Sciatic nerve (tissue), 2 donors: ENCODE data around the gene TRMT61A. TPM values are rescaled to one million over a fixed set of nuclear protein-coding genes. Genes with fewer than 3 reads are reported as not detected.
A peak's percentile ranks its signal among the peaks of the same experiment; 100 is the strongest.

ENCODE experiments used
- ATAC-seq: fragments of 200-7000 bp; cut with Tn5 transposase; one replicate; pipeline ENCODE4 v1.9.1; 2020; ENCODE audit warnings: mild to moderate bottlenecking, moderate library complexity
- DNase-seq: peaks from one replicate; pipeline ENCODE4 v3.0.0-alpha.2; 2020; ENCODE audit warnings: low spot score
- intact Hi-C: fragments of 100-400 bp; cut with DNase I; formaldehyde crosslinking; loops from one replicate; pipeline ENCODE4 v1.14.2; 2022
- total RNA-seq: library from RNA; stranded (reverse); fragmentation: NEBNext Ultra II Directional; extraction: Animal tissue kit (Norgen Biotek cat#: 25700); gene quantifications from one replicate; pipeline ENCODE4 v1.2.1, GENCODE V29; 2021
- donor health status: DM: no; HTN: no; CAD: no.
- donor health status: DM: no; HTN: no; CAD: no.

TRMT61A gene
- total RNA-seq, 1 donor from 2014 or later = 12.4 TPM

DNA sequence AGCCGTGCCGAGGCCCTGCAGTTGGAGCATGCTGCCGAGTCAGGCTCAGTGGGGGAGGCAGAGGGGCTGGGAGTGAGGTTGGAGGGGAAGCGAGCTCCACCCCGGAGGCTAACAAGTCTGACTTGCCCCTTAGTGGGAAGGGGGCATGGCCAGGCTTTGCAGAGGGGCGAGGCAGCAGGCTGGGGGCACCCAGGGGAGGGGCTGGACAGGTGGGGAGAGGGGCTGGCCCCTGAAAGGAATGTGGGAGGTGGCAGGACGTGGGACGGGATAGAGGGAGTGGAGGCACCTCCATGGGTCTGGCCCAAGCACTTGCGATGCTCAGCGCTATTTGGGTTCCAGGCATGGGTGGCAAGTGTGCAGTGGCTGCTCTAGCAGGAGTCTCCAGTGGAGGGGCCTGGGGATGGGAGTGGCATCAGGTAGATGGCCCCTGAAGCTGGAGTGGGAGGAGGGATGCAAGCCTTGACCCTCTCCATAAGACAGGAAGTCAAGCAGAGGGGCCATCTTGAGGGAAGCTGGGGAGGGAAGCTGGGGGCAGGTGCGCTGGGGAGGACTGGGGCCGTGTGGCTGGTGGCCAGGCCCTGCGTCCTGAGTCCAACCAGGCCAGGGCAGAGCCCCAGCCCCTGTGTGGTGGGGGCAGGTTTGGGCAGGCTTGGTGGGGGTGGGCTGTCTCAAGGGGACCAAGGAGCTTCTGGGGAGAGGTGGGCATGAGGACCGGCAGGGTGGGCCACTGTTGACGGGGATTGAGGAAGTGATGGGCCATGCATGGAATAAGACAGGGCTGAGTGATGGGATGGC lies 2.6 kb downstream of the TRMT61A start:
- intact Hi-C loops = no loop called here
- ATAC-seq (no peak), DNase-seq (no peak)

DNA sequence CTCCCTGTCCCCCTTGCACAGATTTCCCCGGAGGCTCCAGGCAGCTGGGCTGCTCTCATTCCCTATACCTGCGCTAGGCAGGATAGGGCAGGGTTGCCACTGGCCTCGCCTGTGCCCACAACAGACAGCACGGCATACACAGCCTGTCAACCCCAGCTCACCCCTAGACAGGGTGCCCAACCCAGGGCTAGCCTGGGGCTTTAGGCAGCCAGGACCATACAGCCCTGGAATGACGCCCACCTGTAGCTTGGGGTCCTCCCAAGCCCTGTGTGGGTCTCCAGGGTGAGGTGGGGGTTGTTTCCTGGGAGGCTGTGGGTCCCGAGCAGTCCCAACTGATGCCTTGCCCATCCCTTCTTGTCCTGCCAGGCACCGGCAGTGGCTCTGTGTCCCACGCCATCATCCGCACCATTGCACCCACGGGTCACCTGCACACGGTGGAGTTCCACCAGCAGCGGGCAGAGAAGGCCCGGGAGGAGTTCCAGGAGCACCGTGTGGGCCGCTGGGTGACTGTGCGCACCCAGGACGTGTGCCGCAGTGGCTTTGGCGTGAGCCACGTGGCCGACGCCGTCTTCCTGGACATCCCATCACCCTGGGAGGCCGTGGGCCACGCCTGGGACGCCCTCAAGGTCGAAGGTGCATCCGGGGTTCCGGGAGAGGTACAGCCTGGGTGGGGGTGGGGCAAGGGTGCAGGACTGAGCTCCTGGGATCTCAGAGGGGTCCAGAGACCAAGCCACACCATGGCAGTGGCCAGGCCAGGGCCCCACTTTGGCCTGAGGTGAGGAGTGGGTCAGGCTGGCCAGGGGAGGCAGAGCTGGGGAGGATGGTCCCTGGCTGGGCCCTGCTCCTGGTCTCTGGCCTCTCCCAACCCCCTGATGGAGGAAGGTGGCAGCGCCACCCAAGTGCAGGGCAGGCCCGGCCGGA lies 3.5 kb downstream of the TRMT61A start:
- intact Hi-C loops = no loop called here
- DNase-seq (no peak), ATAC-seq (no peak)

DNA sequence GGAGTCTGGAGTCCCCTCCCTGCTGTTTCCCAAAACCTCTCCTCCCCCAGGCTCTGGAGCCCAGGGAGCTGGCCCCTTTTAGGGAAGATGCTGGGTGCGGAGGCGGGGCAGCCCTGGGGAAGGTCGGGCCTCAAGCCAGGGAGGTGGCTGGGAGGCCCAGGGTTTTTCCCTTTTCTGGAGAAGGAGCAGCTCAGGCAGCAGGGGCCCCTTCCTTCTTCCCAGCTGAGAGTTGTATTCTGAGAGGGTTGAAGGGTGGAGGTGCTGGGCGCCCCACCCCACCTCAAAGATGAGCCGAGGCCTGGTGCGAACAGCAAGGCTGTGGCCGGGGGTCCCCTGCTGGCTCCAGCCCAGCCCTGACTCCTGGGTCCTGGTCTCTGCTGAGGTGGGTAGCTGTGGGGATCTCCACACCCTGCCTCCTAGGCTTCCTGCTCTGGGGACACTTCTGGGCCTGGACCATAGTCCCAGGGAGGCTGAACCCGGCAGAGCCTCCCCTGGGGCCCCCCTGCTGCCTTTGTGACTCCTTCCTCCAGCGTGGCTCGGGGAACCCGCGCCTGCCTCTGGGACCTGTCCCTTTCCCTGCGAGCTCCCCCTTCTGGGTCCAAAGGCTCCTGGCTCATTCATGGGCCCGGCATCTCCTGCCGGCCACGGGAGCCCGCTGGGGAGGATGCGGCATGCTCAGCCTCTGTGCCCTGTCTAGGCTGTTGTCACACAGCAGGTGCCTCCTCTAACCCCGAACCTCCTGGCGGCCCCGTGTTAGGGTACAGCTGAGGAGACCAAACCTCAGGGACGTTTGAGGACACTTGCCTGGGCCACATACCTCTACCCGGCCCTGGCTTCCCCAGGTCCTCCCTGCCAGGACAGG lies 4.4 kb downstream of the TRMT61A start:
- no peak for ATAC-seq
- no peak for DNase-seq
- intact Hi-C loops = no loop called here

DNA sequence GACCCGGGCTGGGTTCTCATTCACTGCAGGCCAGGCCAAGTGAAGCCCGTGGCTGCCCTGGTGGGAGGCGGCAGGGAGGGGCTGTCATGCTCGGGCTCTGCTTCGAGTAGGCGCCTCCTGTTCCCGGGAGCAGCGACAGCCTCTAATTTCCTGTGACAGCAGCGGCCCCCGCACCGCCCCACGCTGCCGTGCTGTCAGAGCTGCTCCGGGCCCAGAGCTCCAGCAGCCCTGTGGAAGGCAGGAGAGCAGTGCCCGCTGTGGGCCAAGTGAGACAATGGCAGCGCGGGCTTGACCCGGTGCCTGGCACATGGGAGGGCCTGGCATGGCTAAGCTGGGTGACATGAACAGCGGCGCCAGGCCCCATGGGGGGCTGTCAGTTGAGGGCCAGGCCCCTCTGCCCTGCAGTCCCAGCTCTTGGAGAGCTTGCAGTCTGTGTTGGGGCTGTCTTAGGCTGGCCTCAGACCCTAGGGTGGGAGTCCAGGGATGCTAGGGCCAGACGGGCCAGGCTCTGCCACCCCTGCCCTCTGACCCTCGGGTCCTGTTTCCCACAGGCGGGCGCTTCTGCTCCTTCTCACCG lies 5.1 kb downstream of the TRMT61A start:
- no peak for ATAC-seq
- intact Hi-C loops = no loop called here
- DNase-seq = no peak

DNA sequence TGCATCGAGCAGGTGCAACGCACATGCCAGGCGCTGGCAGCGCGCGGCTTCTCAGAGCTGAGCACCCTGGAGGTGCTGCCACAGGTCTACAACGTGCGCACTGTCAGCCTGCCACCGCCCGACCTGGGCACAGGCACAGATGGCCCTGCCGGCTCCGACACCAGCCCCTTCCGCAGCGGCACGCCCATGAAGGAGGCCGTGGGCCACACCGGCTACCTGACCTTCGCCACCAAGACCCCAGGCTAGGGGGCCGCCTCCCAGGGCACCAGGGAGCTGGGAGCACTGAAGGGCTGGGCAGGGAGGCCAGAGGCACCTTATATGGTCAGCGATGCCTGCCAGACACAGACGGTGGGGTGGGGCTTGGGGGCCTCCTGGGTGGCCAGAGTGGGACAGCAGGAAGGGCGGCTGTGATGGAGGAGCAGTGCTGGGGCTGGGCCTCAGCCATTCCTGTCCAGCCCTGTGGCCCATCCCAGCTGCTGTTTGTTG lies 5.6 kb downstream of the TRMT61A start:
- ATAC-seq = peak; percentile 32
- intact Hi-C loops = no loop called here
- DNase-seq = no peak

DNA sequence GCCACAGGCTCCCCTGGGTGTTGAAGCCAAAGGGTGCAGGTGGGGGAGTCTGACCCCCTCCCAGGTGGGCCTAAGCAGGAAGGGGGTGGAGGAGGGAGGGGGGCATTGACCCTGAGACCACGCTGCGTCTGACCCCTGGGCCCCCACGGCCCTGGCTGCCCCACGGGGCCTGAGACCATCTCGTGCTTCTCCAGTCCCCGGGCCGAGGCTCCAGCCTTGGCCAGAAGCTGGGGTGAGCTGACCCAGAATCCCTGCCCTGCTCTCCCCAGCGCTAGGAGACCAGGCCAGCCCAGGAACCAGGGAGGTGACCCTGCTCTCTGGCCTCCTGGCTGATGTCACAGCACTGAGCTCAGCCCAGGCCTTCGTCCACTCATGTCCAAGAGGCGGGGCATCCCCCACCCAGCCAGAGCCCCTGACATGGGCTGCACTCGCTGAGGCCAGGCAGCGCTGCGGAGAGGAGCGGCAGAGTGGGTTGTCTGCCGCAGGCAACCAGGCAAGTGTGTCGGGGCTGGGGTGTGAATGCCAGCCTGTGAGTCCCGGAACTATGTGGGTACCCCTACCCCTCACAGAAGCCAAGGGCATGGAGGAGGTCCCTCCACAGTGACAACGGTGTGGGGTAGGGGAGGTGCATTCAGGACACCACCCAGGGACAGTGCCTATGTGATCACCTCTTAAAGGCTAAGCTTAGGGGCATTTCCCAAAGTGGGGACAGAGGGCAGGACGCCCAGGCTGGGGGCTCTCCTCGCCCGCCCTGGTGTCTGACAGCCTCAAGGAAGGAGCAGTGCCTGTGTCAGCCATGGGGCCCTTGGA lies 6.3 kb downstream of the TRMT61A start:
- intact Hi-C loops = no loop called here
- DNase-seq (no peak), ATAC-seq (peak; percentile 56)

DNA sequence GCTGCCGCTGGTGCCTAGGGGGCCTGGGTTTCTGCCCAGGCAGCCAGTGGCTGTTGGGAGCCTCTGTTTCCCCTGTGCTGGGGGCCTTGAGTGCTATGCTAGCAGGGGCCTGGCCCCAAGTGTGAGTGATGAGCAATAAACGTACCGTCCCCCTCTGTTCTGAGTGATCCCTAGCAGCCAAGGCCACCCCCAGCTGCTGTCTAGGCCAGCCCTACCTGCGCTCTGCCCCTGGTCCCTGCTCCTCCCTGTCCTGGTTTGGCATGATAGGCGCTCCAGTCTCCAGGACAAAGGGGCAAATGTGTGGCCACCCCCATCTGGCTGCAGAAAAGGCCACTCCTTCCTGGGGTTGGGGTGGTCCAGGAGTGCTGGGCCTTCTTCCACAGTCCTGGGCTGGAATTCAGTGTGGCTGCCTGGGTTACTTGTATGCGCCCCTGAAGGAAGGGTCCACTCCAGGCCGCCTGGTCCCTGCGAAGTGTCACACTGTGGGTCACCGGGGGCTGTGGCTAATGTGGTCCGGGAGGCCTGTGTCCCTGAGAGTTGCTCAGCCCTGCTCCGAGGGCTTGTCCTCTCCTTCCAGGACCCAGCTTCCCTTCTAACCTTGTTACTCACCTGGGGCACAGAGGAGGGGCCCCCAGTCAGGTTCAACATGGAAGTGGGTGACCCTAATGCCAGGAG lies 7.0 kb downstream of the TRMT61A start:
- intact Hi-C loops = no loop called here
- ATAC-seq (no peak), DNase-seq (no peak)

DNA sequence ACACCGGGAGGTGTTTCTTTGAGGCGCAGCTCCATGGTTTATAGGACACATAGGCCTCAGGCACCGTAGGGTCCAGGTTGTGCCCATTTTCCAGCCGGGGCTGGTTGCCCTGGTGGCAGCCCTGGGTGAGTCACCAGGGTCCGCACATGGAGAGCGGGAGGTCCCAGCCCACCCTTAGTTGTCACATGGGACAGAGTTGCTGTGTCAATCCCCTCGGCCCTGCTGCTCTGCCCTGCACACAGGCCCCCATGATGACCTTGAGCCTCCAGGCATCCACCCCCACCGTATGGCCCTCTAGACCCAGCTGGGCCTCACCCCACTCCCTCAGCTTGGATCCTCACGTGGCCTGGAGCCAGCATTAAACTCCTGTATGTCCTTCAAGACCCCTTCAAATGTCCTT lies 7.7 kb downstream of the TRMT61A start:
- intact Hi-C loops = no loop called here
- DNase-seq = no peak
- ATAC-seq = no peak

DNA sequence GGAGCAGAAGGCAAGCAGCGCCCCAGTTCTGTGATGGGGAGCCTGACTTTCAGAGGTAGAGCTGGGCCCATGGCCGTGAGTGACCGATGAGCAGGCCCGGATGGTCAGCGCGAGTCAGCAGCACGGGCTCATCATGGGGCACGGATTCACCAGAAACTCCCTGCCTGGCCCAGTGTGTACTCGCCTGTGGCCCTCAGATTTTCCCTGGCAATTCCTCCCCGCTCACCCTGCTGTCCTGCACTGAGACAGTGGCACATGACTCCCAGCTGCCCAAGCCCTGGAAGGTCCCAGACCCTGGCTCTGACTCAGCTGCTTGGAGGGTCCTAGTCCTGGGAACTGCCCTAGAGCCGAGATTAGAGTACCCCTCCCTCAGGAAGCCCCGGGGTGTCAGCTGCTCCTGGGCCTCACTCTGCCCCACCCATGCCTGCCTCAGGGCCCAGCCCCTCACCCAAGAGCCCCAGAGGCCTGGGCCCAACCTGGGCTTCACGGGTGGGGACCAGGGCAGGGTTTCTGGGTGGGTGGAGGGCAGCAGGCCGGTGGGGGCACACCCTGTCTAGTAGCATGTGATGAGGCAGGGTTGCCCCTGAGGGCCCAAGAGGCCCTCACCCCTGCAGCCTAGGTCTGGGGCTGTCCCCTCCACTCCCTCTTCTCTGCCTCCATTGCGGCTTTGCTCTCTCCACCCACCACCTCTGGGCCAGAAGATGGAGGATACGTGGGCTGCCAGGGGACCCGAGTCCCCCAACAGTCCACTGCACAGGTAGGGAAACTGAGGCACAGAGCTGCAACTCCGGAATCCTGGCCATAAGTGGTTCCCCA lies 8.4 kb downstream of the TRMT61A start:
- intact Hi-C loops = no loop called here
- DNase-seq = no peak
- ATAC-seq = no peak

DNA sequence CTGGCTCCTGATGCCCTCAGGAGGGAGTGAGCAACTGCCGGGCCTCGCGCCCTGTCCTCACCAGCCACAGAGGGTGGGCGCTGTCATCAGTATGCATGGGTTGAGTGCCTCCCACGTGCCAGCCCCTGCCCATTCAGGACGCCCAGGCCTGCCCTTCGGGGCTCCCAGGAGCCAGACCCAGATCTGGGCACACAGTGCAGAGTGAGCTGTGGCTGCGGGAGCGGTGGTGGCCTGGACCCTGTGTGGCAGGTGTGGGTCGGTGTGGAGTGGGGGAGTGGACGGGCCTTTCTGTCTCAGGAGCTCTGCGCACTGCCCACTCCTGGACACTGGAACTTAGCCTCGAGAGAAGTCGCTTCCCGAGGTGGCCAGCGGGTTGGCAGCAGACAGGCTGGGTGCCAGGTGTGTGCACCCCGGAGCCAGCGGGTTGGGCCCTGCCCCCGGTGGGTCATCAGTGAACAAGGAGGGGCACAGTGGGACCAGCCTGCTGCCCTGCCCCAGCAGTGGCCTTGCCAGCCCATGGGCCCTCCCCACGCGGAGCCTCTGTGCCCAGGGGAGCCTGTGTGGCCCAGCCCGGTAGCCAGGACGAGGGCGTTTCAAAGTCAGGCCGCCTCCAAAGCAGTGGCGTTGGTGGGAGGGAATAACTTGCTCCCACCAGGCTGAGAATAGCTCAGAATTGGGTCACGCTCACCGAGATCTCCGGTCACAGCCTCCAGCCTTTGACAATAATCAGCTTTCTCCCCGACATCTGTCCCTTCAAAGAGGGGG lies 9.5 kb downstream of the TRMT61A start:
- DNase-seq = no peak
- intact Hi-C loops = no loop called here
- ATAC-seq = no peak

DNA sequence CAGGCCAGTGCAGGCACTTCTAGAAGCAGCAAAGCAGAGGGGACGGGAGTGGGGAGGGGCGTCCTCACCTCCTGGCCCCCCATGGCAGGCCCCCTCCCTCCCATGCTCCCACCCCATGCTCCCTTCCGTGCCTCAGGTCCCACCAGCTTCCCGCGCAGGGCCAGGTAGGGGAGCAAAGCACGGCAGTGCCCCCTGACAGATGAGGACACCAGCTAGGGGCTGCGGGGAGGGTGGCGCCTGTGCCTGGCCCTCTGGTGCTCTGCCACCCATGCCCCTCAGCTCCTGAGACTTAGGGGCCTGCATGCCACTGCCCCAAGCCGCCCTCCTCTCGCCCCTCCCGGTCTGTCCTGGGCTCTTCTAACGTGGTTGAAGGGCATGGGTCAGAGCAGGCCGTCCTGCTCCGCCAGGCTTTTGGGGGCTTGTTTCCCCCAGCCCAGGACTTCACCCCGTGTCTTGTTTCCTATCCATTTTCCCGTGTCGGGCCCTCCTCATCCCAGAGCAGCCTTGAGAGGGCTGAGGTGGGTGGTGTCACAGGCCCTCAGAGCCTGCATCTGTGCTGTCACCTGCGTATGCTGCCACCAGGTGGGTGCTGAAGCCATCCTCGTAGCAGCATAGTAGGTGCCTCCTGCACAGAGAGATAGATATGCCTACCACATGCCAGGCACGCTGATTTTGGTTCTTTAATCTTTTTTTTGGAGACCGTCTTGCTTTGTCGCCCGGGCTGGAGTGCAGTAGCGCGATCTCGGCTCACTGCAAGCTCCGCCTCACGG lies 10.2 kb downstream of the TRMT61A start:
- ATAC-seq = no peak
- no peak for DNase-seq

DNA sequence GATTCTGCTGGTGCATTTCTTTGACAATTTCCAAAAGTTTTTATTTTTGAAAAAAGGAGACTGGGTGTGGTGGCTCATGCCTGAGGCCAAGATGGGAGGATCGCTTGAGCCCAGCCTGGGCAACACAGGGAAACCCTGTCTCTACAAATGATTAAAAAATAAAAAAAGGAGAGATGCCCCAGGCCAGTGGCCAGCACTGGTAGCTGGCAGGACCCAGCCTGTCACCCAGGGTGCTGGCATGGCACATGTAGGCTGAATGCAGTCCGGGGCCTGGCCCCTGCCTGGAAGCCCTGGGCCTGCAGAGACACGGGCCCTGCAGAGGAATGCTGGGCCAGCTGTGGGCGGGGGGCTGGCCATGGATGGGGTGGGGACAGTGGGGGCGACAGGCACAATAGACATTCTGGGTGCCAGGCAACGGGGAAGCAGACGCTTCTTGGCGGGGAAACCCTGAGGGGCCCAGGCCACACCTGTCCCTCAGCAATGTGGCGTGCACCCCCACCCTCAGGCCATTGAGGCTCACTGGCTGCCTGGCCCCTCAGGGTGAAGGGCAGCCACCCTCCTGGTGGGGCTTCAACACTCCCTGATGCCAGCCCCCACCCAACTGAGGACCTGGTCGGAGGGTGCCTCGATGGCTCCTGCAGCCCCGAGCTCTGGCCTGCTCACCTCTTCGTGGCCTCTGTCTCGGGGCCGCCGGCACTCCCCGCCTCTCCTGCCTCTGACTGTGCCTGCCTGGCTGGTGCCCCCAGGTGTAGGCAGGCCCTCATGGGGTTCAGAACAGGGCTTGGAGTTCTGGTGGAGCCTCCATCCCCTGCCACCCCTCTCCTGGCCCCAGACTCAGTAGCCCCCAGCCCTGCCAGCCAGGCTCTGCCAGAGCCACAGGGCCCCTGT lies 12.1 kb downstream of the TRMT61A start:
- ATAC-seq (no peak), DNase-seq (peak; percentile 65)

More for the DNA sequence above, 10.2 kb downstream of the TRMT61A start:
- intact Hi-C loops = no loop called here

DNA sequence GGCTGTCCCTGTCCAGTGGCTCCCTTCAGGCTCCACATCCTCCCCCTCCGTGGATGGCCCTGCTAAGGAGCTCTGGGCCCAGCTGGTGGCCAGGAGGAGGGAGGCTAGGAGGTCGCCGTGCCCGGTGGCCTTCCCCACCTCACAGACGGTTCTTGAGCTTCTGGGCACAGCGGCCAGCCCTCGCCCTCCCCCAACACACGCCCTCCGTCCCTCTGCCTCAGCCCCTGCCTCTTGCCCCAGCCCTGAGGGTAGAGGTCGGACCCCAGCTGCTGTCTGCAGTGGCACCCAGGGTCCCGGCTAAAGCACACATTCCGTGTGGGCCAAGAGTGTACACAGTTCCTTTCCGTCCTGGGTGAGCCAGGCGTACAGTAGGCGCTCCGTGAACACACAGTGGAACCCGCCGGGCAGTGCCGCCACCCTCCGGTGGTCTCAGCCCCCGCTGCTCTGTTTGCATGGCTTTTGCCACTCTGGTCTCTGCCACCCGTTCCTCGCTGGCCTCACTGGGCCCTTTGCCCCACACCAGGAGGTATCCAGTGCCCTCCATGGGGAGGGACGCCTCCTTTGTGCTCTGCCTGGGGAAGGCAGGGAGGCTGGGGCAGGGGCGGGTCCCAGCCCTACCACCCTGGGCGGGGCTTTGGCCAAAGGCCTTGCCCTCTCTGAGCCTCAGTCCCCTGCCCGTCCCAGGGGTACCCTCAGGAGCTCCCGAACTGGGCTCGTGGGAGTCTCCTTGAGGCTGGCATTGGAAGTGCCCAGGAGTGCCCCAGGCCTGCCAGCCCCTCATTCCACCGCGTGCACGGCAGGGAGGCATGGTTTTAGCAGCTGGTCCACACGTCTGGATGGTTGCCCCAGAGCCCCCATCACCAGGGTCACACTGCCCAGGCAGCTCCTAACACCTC lies 13.0 kb downstream of the TRMT61A start:
- ATAC-seq (no peak), DNase-seq (peak; percentile 62)
- intact Hi-C loops = no loop called here

More for the DNA sequence above, 12.1 kb downstream of the TRMT61A start:
- intact Hi-C loops = no loop called here
